GM18511 (cell line): ENCODE data around the gene MAGI3.
"Not testable (repeated sequence)": the region's sequence is repeated elsewhere in the genome, so short reads cannot be mapped to it uniquely, and the experiment has no call there.

ENCODE experiments used
- ATAC-seq: cut with Tn5 transposase; IDR thresholded peaks from one replicate; pipeline ENCODE4 v1.9.1; 2021; ENCODE audit warnings: mild to moderate bottlenecking, moderate library complexity; ENCODE audit not compliant: unreplicated experiment

MAGI3 gene

GRCh38 chr1:113567427-113567826 lies 177.1 kb downstream of the MAGI3 start:
- no peak for ATAC-seq

DNA sequence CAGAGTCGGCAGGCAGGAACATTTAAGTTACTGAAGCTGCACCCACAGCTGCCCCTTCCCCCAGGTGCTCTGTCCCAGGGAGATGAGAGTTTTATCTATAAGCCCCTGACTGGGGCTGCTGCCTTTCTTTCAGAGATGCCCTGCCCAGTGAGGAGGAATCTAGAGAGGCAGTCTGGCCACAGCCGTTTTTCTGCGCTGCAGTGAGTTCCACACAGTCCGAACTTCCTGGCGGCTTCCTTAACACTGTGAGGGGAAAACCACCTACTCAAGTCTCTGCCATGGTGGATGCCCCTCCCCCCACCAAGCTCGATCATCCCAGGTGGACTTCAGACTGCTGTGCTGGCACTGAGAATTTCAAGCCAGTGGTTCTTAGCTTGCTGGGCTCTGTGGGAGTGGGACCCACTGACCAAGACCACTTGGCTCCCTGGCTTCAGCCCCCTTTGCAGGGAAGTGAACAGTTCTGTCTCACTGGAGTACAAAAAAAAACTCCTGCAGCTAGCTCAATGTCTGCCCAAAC lies 185.5 kb downstream of the MAGI3 start:
- ATAC-seq = not testable (repeated sequence)

DNA sequence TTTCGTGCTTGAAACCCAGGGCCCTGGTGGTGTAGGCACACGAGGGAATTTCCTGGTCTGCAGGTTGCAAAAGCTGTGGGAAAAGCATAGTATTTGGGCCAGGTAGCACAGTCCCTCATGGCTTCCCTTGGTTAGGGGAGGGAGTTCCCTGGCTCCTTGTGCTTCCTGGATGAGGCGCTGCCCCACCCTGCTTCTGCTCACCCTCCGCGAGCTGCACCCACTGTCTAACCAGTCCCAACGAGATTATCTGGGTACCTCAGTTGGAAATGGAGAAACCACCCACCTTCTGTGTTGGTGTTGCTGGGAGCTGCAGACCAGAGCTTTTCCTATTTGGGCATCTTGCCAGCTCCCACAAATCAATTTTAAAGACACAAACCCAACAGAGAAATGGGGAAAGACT lies 186.0 kb downstream of the MAGI3 start:
- ATAC-seq = no peak

DNA sequence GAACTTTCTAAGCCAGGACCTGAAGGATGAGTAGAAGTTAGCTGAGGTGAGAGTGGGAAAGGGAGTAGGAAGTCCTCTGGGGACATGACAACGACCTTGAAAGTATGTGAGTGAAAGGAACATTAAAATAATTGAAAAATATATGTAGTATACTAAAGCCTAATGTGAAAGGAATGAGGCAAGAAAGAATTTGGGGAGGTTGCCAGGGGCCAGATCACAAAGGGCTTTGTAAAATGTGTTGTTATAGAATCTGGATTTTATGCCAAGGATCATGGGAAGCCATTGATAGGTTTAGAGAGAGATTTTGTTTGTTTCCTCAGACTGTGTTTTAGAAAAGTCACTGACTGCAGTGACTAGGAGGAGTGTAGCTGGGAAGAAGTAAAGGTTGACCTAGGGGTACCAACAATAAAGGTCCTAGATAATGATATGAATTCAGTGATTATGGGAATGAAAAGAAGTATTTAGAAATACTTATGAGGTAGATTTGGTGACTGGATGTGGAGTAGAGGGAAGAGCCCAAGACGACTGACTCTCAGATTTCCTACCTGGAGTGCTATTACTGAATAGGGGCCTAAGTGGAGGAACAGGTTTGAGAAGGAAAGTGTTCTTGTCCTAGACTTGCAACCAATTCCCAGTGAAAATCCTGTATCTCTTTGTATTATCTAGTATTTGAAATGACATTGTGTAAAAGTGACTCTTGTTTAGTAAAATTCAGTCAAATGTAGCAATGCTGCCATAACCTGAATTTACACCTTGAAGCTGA lies 189.1 kb downstream of the MAGI3 start:
- ATAC-seq = no peak

GRCh38 chr1:113581323-113581722 lies 191.0 kb downstream of the MAGI3 start:
- ATAC-seq = no peak

GRCh38 chr1:113582084-113582483 lies 191.8 kb downstream of the MAGI3 start:
- ATAC-seq = no peak

DNA sequence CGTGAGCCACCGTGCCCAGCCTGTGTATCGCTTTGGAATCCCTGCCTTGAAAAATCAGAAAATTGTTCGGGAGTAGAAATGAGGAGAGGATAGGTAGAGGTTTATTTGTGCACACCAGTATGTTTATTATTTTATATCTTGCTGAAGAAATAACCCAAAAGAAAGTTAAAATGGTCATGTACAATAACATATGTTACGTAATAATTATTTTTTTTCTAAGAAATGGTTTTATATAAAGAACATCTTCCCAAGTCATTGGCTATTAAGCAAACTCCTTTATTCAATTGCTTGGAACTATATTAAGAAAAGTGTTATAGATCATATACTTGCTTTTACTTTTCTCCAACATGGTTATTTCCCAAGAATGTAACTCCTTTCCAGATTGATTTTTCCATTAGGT lies 197.2 kb downstream of the MAGI3 start:
- ATAC-seq = no peak

DNA sequence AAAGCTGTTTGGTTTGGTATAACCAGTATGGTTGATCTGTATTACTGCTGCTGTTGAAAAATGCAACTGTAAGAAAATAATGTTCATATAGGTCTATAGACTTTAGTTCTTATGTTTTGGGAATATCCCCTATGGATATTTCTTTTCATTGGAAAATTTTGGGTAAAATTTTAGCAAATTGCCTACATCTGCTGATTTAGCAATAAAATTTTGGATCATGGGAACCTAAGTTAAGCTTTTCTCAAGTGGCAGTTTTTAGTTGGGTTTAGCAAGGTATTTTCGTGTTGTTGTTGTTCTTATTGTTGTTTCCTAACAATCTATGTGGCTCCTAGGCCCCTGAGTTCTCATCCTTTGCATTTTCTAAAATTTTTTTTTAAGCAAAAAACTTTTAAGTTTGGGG lies 201.9 kb downstream of the MAGI3 start:
- ATAC-seq = no peak

GRCh38 chr1:113593550-113594297 lies 203.4 kb downstream of the MAGI3 start:
- ATAC-seq = no peak

DNA sequence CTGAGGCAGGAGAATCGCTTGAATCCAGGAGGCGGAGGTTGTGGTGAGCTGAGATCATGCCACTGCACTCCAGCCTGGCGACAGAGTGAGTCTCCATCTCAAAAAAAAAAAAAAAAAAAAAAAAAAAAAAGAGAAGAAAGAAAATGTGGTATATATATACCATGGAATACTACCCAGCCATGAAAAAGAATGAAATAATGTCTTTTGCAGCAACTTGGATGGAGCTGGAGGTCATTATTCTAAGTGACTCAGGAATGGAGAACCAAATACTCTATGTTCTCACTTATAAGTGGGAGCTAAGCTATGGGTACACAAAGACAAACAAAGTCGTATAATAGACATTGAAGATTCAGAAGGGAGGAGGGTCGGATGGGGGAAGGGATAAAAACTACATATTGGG lies 214.2 kb downstream of the MAGI3 start:
- not testable (repeated sequence) for ATAC-seq

GRCh38 chr1:113605146-113605545 lies 214.8 kb downstream of the MAGI3 start:
- ATAC-seq = no peak

GRCh38 chr1:113608399-113608798 lies 218.1 kb downstream of the MAGI3 start:
- ATAC-seq = no peak

DNA sequence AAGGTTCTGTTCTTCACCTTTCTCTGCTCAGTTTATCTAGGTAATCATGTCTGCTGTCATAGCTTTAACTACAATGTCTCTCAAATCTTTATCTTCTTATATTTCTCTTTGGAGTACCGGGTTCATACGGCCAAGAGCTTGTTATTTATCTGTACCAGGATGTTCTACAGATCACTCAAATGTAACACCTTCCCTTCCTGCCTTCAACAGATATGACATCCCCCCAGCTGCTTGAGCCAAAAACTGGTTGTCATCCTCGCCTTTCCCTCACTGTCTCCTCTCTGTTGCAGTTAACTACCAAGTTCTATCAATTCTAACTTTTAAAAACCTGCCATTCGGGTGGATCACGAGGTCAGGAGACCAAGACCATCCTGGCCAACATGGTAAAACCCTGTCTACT lies 220.1 kb downstream of the MAGI3 start:
- no peak for ATAC-seq

- ATAC-seq = no peak
Measured at GRCh38 chr1:113615425-113615824, 225.1 kb downstream of the MAGI3 start.

DNA sequence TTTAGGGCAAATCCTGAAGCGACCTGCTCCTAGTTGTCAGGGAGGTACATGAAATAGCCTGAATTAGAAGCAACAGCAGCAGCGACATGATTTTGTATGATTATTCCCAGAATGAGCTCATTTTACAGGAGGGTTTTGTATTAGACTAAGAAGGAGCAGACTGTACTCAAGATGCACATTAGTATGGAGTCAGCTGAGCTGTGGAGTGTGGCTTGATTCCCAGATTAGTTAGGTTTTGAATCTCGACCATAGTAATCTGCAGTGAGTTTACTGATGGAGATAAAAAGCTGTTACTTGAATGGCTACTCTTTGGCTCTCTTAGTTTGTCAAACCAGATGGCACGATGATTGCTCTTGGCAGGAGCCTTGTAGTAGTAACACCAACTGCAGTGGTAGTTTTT lies 225.8 kb downstream of the MAGI3 start:
- ATAC-seq = no peak

DNA sequence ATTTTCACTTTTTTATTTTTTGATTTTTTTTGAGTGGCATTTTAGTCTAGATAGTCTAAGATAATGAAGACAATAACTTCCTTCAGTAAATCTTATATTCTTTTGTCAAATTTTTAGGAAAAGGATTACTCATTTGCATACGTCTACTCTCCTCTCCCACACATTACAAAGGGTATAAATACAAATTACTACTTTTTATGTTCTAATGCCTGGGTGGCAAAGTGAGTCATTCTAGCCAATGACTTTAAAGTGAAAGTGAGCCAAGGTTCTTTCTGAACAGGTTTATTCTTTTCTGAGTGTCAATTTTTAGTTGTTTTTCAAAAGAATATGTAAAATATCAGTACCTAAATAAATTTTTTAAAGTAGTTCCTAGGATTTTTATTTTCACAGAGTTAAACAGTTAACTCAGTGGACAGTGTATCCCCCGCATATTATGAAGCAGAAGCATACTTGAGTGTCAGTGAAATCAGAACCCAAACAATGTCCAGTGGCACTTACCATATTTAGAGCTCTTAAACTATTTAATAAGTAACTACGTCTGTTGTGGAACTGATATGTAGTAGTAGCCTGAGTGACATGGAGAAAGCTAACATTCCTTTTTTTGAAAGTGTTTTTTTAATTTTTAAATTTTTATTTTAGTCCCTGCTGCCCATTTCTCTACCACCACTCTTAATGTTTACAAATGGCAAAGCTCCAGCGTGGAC lies 227.3 kb downstream of the MAGI3 start:
- no peak for ATAC-seq

GRCh38 chr1:113628997-113629396 lies 238.7 kb downstream of the MAGI3 start:
- ATAC-seq = no peak

GRCh38 chr1:113630340-113631327 lies 240.3 kb downstream of the MAGI3 start:
- ATAC-seq = no peak

DNA sequence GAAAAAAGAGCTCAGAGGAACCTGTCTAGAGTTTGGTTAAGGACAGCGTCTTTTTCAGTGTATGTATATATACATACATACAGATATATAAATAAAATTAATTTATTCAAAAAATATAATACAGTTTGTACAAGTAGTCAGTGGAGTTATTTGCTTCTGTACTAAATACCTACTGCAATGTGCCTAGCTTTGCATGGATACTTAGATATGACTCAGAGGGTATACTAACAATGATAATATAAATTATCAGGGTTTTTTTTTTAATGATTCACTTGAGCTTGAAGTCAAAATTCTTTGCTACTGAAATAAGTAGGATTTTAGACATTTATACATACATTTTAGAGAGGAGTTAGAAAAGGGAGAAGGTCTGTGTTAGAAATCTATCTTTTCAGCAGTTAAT lies 251.1 kb downstream of the MAGI3 start:
- ATAC-seq = no peak

GRCh38 chr1:113647164-113647563 lies 256.8 kb downstream of the MAGI3 start:
- no peak for ATAC-seq
